Glomerular endothelial cell (primary cell): ENCODE results near the gene SEMA3C. TPM values are rescaled to one million over a fixed set of nuclear protein-coding genes. Genes with fewer than 3 reads are reported as not detected.

ENCODE experiments used
- DNase-seq: peaks from one replicate; pipeline ENCODE4 v3.0.0-alpha.2; 2011; ENCODE audit warnings: low read depth, low spot score; ENCODE audit errors: extremely low read depth
- total RNA-seq: library from RNA; depleted of rRNA; stranded (reverse); fragments of >200 nt; gene quantifications from 2 replicates; pipeline ENCODE4 v1.2.3, GENCODE V29; 2015

SEMA3C gene
- 8.6 and 13.1 TPM in 2 replicates for total RNA-seq

DNA sequence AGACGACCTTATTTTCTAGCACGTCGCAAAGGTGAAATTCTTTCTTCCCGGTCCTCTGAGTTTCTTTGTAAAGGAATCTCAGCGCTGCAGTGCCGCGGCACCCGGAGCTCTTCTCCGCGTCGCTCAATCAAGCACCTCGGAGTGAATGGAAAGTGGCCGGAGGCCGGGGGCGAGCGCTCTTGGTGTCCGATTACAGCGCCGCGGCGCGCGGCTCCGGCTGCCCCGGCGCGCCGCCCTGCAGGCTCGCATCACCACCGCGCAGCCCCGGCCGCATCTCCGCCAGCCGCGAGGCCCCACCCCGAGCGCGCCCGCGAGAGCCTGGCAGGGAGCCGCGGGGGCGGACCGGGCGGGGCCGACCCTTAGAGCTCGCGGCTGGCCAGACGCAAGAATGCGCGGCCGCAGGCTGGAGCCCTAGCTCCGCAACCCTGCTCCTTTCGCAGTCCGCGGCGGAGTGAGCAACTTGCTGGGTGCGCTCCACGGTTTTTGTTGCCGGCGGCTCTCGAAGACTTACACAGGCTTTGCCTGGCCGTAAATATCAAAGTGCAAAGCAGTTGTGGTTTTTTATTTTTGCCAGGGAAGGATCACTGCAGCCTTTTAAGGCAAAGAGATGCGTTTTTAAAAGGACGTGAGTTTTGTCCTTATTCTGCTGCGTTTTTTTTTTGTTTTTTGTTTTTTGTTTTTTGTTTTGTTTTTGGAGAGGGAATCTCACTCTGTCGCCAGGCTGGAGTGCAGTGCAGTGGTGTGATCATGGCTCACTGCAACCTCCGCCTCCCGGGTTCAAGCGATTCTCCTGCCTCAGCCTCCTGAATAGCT, at the start of gene SEMA3C:
Gene SEMA3C (minus strand): TSS at position 143 of the 813 bp plus-strand sequence. CDS start 2,270 bp downstream, outside the sequence.
- no peak for DNase-seq

- DNase-seq = no peak
These were observed 49.8 kb upstream of the SEMA3C start for GRCh38 chr7:80968606-80969005.

GRCh38 chr7:80967917-80968297, 49.1 kb upstream of the SEMA3C start:
- no peak for DNase-seq

GRCh38 chr7:80967071-80967916, 48.4 kb upstream of the SEMA3C start:
- DNase-seq = no peak

DNA sequence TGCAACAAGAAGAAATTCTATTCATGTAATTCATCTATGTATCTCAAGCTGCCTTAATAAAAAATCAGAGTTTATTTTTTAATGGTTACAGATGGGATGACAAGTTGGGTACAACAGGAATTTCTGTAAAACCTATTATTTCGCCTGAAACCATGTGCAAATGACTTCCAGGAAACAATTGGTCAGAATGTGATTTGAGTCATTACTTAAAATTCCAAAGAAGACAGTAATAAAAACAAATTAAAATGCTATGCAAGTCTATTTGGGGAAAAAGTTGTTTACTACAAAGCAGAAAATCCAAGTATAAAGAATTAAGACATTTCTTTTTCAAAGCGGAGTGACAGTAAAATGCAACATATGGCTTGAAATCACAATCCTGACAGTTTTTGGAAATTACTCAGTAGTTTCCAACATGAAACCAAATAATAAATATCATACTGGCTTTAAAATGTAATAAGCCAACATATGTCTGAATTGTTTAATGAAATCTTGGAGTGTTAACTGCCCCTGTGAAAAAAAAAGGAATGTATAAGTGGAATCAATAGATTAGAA, 41.5 kb upstream of the SEMA3C start:
- DNase-seq = no peak

DNA sequence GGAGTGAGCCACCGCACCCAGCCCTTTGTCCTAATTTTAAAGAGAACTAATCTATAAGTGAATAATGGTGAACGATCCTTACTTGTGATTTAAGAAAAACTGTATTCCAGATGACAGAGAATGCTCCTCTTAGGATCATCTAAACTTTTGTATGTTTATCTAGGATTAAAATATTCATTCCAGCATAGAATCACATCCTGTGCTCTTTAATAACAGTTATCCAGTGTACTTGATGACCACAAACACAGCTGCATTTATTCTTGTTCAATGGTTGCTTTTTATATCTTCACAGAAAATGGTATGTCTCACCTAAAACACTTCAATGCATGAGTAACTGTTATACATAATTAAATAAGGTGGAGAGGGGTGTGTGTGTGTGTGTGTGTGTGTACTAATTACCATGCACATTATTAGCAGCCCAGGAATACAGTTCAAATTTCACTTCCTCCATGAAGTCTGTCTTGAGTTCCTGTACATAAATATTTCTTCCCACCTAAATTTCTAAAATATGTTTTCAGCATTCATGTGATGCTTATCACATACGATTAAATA, 38.5 kb upstream of the SEMA3C start:
- no peak for DNase-seq

GRCh38 chr7:80954191-80954590, 35.3 kb upstream of the SEMA3C start:
- DNase-seq = no peak

- DNase-seq = no peak
These were observed 31.7 kb upstream of the SEMA3C start for GRCh38 chr7:80950550-80950967.

DNA sequence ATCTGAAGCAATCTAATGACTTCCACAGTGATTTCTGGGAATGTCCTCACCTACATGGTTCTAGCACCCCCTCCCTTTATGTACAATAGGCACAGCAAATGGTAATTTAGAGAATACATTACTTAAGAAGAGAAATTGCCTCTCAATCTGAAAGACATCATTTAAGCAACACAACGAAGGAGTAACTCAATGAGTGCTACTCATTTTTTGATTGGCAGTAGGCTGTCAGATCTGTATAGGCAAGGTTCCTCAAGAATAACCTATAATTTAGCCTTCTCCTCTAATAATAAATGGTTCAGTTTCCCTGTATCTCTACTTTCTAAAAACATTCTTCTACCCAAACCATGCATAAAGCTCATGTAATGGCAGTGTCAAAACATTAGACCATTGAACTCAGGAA, 30.6 kb upstream of the SEMA3C start:
- DNase-seq = no peak

- DNase-seq = no peak
These were observed 28.0 kb upstream of the SEMA3C start for GRCh38 chr7:80946858-80947257.

DNA sequence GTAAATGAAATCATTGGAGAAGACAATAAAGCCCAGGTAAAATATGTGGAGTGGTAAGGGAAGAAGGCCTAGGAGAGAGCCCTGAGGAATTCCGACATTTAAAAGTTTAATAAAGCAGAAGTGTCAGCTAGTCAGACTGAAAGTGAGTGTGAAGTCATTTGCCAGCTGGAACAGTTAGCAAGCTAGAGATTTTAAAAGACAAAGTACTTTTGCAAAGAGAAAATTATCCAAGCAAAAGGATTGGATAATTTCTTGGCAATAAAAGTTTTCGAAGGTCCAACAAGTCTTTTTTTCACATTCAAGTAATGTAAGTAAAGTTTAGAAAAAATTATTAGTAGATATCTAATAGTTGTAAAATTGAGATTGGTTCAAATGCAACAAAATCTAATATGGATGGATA, 27.1 kb upstream of the SEMA3C start:
- no peak for DNase-seq

DNA sequence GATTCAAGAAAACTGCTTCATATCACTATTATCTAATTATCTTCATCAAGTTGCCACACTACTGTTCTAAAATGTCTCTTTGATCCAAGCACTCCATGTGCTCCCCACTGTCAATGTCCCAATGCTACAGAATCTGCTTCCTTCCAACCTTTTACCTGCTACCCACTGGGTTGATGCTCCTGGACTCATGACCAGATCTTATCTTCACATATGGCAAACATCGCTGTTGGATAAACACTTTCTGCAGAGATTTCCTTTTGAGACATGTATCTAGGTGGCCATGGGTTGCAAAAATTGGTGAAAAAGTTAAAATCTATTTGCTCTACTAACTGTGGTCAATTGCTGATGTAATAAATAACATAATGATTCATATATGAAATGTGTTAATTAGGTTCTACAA, 24.5 kb upstream of the SEMA3C start:
- DNase-seq = no peak

DNA sequence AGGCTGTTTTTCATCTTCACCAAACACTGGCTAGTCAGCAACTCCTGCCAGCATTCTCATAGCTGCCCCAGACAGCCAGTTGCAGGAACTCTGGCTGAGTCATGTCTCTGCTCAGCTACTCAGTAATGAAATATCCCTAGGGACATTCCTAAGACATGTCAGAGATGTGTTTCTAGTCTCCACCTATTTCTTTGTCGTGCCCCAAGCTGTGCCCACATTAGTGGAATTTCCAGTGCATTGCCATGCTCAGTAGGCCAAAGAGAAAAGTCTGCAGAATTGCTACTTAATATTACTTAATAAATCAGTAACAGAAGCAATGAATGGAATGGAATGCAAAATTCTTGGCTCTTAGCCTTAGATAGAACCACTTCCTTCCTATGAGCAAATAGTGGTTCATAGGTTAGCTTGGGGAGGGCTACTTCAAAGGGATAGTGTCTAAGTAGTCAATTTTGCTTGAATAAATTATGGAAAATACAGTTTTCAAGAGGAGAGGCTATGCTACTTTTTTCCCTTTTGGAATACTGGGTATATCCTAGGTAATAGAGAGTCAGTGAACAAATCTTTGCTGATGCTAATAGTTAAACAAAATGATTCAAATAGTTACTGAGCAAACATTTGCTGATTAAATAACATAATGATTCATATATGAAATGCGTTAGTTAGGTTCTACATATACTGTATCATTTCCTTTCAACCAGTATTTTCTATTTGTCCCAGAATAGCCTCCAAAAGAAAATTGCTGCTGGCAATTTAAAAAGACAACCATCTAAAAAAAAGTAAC, 23.6 kb upstream of the SEMA3C start:
- DNase-seq = peak; percentile 87

DNA sequence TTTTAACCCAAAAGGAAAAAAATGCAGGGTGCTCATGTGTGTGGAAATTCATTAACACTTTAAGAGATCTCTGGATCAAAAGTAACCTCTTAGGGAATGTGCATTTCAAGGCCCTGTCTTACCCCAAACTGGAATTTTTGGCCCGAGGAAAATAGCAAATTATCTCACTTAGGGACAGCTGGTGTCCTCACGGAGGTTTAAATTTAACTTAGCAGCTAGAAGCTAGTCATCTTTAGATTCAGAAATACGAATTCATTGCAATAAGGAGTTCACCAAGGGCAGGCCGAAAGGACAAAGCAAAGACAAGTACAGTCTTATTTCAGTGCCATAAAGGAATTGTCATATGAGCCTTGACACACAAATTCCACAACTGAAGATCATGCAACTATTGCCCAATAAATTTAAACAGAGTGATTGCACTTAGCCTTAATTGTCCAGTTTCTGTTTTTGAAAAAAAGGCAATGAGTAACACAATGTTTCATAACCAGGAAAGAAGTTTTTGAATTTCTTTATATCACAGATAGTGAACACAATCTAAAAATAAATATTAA, 22.4 kb upstream of the SEMA3C start:
- DNase-seq = no peak

DNA sequence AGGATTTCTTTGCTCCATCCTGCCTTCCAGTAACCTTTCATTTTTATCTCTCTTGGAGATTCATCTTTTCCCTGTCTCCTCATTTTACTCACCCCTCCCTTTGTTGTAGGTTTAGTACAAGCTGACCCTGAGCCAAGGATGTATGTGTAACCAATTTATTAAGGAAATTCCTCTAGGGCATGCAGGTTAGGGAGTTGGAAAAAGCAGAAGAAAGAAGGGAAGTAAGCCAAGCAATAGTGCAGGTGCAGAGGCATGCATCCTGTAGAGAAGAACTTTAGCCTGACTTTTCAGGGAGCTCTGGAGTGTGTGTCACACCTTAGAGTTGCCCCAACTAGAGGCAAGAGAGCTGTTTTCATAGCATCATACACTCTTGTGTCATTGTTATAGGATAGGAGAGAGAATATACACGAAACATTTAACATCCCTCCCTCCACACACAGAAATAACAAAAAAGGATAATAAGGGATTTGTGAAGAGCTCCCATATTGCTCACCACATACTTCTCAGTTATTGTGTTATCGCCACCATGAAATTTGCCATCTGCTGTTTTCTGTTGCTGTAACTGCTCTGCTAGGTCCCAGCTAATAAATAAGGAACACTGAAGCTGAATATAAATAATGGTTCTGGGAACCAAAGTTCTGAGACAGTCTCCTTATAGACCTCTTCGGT, 21.8 kb upstream of the SEMA3C start:
- no peak for DNase-seq

- no peak for DNase-seq
These were observed 18.5 kb upstream of the SEMA3C start for GRCh38 chr7:80937336-80937735.

DNA sequence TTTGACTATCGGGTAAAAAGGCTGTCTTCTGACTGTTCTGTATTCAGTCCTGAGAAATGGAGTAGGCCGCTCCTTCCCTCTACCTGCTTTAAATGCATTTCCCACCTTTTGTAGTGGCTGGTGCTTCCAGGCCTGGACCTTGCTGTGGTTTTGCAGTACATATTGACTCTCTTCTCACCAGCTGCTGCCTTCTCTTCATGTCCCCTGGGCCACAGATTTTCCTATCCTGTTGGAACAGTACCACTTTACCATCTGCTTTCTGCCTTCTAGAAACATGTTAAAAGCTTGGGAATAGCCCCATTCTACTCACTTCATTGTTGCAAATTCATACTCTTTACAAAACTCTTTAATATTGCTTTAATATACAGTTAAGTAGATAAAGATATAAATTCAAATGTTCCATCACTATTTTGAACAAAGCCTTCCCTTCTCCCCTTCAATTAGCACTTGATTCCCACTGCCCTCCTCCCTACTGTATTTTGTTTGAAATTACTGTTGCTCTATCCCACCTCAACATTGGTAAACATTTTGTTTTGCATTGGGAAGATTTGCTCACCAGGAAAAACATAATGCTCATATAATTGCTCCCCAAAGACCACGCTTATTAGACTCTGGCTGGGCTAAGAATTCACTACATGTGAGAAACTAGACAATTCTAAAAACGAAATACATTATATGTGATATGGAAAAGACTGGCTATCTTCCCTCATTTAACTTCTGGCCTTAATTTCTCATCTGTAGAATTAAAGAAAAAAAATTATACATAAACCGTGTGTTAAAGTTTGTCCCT, 17.3 kb upstream of the SEMA3C start:
- no peak for DNase-seq

GRCh38 chr7:80934321-80934720, 15.5 kb upstream of the SEMA3C start:
- DNase-seq = no peak

DNA sequence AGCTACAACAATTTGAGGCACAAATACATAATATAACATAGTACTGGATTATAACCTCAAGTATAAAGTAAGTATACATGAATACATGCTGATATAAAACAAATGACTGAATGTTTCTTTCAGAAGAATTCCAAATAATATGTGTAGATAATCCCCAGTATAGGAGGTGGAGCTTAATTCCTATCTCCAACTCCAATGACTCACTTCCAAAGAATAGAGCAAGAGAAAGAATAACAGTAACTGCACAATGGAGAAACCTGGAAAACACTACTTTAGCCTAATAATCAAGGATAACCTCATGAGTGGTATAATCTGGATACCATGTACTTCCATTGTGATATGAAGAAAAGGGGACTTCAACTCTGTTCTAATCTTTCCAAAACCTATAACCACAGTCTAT, 13.7 kb upstream of the SEMA3C start:
- no peak for DNase-seq
